Testis (tissue), 2 donors: Measurements from ENCODE around the gene NFIA.

Source experiments
- POLR2A ChIP-seq: fragments of 450-650 bp; IDR thresholded peaks from one replicate; pipeline ENCODE4 v1.6.1; 2017; ENCODE audit warnings: antibody characterized with exemption, mild to moderate bottlenecking, moderate library complexity
- TF ChIP-seq, protein P1 (sequence below), 3 experiments: fragments of 450-650 bp in 2 of 3; fragments of 200-600 bp in 1 of 3; sonication (generic) in 1 of 3; IDR thresholded peaks; one replicate each; pipeline ENCODE4 v1.5.1; 2016 to 2019; ENCODE audit warnings: antibody characterized with exemption in 3 of 3, mild to moderate bottlenecking in 2 of 3, moderate library complexity in 1 of 3

DNA sequence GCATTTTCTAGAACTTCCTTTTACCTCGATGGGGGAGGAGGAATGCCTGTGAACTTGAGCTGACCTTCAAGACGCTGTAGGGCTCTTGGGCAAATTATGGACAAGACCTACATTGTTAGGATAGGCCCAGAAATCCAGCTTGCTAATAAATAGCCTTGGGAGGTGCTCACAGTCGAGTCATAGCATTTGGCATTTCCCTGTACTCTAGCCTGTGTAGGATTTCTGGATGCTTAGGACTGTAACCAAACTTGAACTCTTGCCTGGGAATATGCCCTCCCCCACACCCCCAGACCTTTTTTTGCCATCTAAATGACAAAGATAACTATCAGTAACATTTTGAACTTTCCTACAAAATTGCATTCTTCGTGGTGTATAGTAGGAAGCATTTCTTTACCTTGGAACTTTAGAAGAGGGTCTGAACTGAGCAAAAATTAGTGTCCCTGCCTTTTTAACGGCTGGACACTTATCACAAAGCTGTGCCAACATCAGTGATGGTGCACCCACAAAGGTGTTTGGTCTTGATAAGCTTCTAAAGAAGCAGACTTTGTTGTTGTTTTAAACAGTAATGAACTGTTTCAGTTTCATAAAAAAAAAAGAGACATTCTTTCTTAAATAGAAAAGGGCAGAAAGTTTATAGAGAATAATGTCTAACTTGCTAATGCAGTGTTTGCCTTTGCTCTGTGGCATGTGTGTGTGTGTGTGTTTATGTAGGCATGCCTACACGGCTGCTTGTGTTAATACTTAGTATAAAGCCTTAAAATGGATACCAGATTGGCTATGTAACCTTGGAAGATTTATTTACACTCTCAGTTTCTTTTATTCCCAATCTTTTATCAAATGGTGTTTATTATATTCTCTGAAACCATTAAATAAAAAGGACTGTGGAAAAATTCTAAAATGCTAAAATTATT lies 88.2 kb downstream of the NFIA start:
- TF ChIP-seq POLR2A, result no peak
- TF ChIP-seq, protein P1, sequence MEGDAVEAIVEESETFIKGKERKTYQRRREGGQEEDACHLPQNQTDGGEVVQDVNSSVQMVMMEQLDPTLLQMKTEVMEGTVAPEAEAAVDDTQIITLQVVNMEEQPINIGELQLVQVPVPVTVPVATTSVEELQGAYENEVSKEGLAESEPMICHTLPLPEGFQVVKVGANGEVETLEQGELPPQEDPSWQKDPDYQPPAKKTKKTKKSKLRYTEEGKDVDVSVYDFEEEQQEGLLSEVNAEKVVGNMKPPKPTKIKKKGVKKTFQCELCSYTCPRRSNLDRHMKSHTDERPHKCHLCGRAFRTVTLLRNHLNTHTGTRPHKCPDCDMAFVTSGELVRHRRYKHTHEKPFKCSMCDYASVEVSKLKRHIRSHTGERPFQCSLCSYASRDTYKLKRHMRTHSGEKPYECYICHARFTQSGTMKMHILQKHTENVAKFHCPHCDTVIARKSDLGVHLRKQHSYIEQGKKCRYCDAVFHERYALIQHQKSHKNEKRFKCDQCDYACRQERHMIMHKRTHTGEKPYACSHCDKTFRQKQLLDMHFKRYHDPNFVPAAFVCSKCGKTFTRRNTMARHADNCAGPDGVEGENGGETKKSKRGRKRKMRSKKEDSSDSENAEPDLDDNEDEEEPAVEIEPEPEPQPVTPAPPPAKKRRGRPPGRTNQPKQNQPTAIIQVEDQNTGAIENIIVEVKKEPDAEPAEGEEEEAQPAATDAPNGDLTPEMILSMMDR (IDR thresholded peaks at IDR 0.05), result no peak
